ENCODE measurements around the gene PLXDC1.

PLXDC1 gene

GRCh38 chr17:39174920-39175694 lies 23.7 kb upstream of the PLXDC1 start:
- CTCF ChIA-PET = interaction anchor here (0.5 to 6.8 kb wide), 53 partner anchors 9 to 449 kb away, joined by 3 to 183 read pairs (median 4); partner anchors contain the start of genes ARL5C, CACNB1, PSMB3 and RPL19
- Histone ChIP-seq H3K4me1 (ENCODE audit: control insufficient read depth, insufficient read depth, low read length) (0 out of 2 replicates have a peak, but pooled peaks cover 7% of the 10 kb centered on the region), H3K36me3 (ENCODE audit: control insufficient read depth in 2 of 2, insufficient read depth in 1 of 2, low read length in 2 of 2) (peaks cover 15 to 35% of the 10 kb centered on the region in 2 experiments; a peak in 2 of 3 replicates), H3K9me3 (ENCODE audit: control insufficient read depth, insufficient read depth, low read depth, low read length) (no peaks in the 10 kb centered on the region), H3K27ac (ENCODE audit: extremely low read depth, low read depth, low read length) (peak overlapping the region; percentile 11; the same call in 1 of the 2 replicates), H3K4me3 (ENCODE audit: low read depth, low read length) (no peak overlapping the region)
- POLR2A ChIA-PET = interaction anchor here (0.5 to 2.3 kb wide), 8 partner anchors 8 to 321 kb away, joined by 3 to 18 read pairs (median 4); partner anchors contain the start of genes RPL19 and RPL23
- no peak for TF ChIP-seq ZNF433 (tag by site-specific recombination; IDR thresholded peaks at IDR 0.05; ENCODE audit: low read depth)
- TF ChIP-seq ZBTB6 (tag by site-specific recombination; IDR thresholded peaks at IDR 0.05) = no peak
- no peak for TF ChIP-seq ZNF23 (tag by site-specific recombination; IDR thresholded peaks at IDR 0.05; ENCODE audit: borderline replicate concordance)
- no peak for TF ChIP-seq ZNF48 (tag by site-specific recombination; IDR thresholded peaks at IDR 0.05)
- no peak for TF ChIP-seq ZNF274 (IDR thresholded peaks at IDR 0.05; ENCODE audit: low read length)
- no peak for TF ChIP-seq ZNF274 (tag by site-specific recombination; IDR thresholded peaks at IDR 0.05; ENCODE audit: borderline replicate concordance)
- TF ChIP-seq PATZ1 (tag by site-specific recombination; IDR thresholded peaks at IDR 0.05) = peak; percentile 47; the same call in 1 of the 2 replicates
- TF ChIP-seq ZNF423 (tag by site-specific recombination; IDR thresholded peaks at IDR 0.05) = no peak
- TF ChIP-seq TSHZ1 (tag by site-specific recombination; IDR thresholded peaks at IDR 0.05; ENCODE audit: borderline replicate concordance) = no peak
- 0 out of 2 replicates have a peak, but pooled peaks have one; percentile 28 for TF ChIP-seq GLIS1 (tag by site-specific recombination; IDR thresholded peaks at IDR 0.05)
- no peak for TF ChIP-seq ZSCAN5A (tag by site-specific recombination; IDR thresholded peaks at IDR 0.05)
- TF ChIP-seq SETDB1 (IDR thresholded peaks at IDR 0.05; ENCODE audit: insufficient read length, low read length) = no peak
- TF ChIP-seq REPIN1 (tag by site-specific recombination; IDR thresholded peaks at IDR 0.05; ENCODE audit: low read depth) = no peak
- TF ChIP-seq CTCF (tag by site-specific recombination; IDR thresholded peaks at IDR 0.05) = peak; percentile 78
- TF ChIP-seq ZNF223 (tag by site-specific recombination; IDR thresholded peaks at IDR 0.05) = no peak
- TF ChIP-seq ZNF639 (tag by site-specific recombination; IDR thresholded peaks at IDR 0.05) = no peak
- TF ChIP-seq GLIS2 (tag by site-specific recombination; IDR thresholded peaks at IDR 0.05) = peak; percentile 18; the same call in 1 of the 2 replicates
- no peak for TF ChIP-seq ZSCAN16 (tag by site-specific recombination; IDR thresholded peaks at IDR 0.05)
- TF ChIP-seq ZNF16 (tag by site-specific recombination; IDR thresholded peaks at IDR 0.05; ENCODE audit: low read depth) = no peak
- TF ChIP-seq EGR2 (tag by site-specific recombination; IDR thresholded peaks at IDR 0.05; ENCODE audit: low read depth) = no peak
- peak; percentile 65 for TF ChIP-seq ZNF654 (tag by site-specific recombination; IDR thresholded peaks at IDR 0.05; ENCODE audit: low read depth)
- no peak for TF ChIP-seq ZNF530 (tag by site-specific recombination; IDR thresholded peaks at IDR 0.05; ENCODE audit: low read depth)
- no peak for TF ChIP-seq PRDM6 (tag by site-specific recombination; IDR thresholded peaks at IDR 0.05)
